ENCODE data around the gene NOBOX. TPM values are rescaled to one million over a fixed set of nuclear protein-coding genes. Genes with fewer than 3 reads are reported as not detected.
"Not testable (repeated sequence)": the region's sequence is repeated elsewhere in the genome, so short reads cannot be mapped to it uniquely, and the experiment has no call there.

The NOBOX gene
- not detected in 2 replicates for total RNA-seq (2014; rRNA removed)
- polyA plus RNA-seq (2012): not detected

GRCh38 chr7:144403649-144404061, at the start of gene NOBOX:
NOBOX (minus strand) TSS chr7:144403693.
- no peak for DNase-seq (ENCODE audit: low read depth)

GRCh38 chr7:144452064-144452463, 48.6 kb upstream of the NOBOX start:
- DNase-seq (ENCODE audit: low read depth): no peak

- no peak for DNase-seq (ENCODE audit: low read depth)
Observed at GRCh38 chr7:144445590-144445989, 42.1 kb upstream of the NOBOX start.

GRCh38 chr7:144439717-144440205, 36.3 kb upstream of the NOBOX start:
- DNase-seq (ENCODE audit: low read depth): no peak

GRCh38 chr7:144438759-144439158, 35.3 kb upstream of the NOBOX start:
- DNase-seq (ENCODE audit: low read depth): no peak

GRCh38 chr7:144437370-144438191, 34.1 kb upstream of the NOBOX start:
- DNase-seq (ENCODE audit: low read depth): peak; percentile 39

GRCh38 chr7:144436500-144436899, 33.0 kb upstream of the NOBOX start:
- DNase-seq (ENCODE audit: low read depth): no peak

- no peak for DNase-seq (ENCODE audit: low read depth)
Observed at GRCh38 chr7:144428431-144428830, 24.9 kb upstream of the NOBOX start.

- DNase-seq (ENCODE audit: low read depth): not testable (repeated sequence)
Observed at GRCh38 chr7:144427539-144427938, 24.0 kb upstream of the NOBOX start.

GRCh38 chr7:144418931-144419330, 15.4 kb upstream of the NOBOX start:
- not testable (repeated sequence) for DNase-seq (ENCODE audit: low read depth)

- DNase-seq (ENCODE audit: low read depth): no peak
Observed at GRCh38 chr7:144416341-144416740, 12.8 kb upstream of the NOBOX start.

- no peak for DNase-seq (ENCODE audit: low read depth)
Observed at GRCh38 chr7:144415858-144416257, 12.4 kb upstream of the NOBOX start.

GRCh38 chr7:144414815-144415214, 11.3 kb upstream of the NOBOX start:
- no peak for DNase-seq (ENCODE audit: low read depth)

- DNase-seq (ENCODE audit: low read depth): no peak
Observed at GRCh38 chr7:144410441-144410840, 6.9 kb upstream of the NOBOX start.

- no peak for DNase-seq (ENCODE audit: low read depth)
Observed at GRCh38 chr7:144408121-144408520, 4.6 kb upstream of the NOBOX start.

GRCh38 chr7:144407266-144407931, 3.9 kb upstream of the NOBOX start:
- no peak for DNase-seq (ENCODE audit: low read depth)

GRCh38 chr7:144404946-144405345, 1.5 kb upstream of the NOBOX start:
- DNase-seq (ENCODE audit: low read depth): no peak

- no peak for DNase-seq (ENCODE audit: low read depth)
Observed at GRCh38 chr7:144403102-144403501, 391 bp downstream of the NOBOX start.

- DNase-seq (ENCODE audit: low read depth): no peak
Observed at GRCh38 chr7:144401490-144401889, 2.0 kb downstream of the NOBOX start.

- DNase-seq (ENCODE audit: low read depth): no peak
Observed at GRCh38 chr7:144399946-144400345, 3.5 kb downstream of the NOBOX start.

GRCh38 chr7:144398911-144399310, 4.6 kb downstream of the NOBOX start:
- no peak for DNase-seq (ENCODE audit: low read depth)

GRCh38 chr7:144398291-144398690, 5.2 kb downstream of the NOBOX start:
- no peak for DNase-seq (ENCODE audit: low read depth)

GRCh38 chr7:144397086-144397485, 6.4 kb downstream of the NOBOX start:
- no peak for DNase-seq (ENCODE audit: low read depth)

Measured in LHCN-M2 (cell line).